PC-9 (cell line): Measurements from ENCODE around the gene SDK2.

ENCODE experiments used
- EZH2 ChIP-seq: fragments of 200-600 bp; sonication (generic); IDR thresholded peaks from 2 replicates; pipeline ENCODE4 v1.8.0; 2017; ENCODE audit warnings: antibody characterized with exemption, low read depth
- TF ChIP-seq, protein P1 (sequence below): fragments of 200-600 bp; sonication (generic); conservative IDR thresholded peaks from 2 replicates; pipeline ENCODE4 v1.6.1; 2017; ENCODE audit warnings: mixed run types, antibody characterized with exemption, mild to moderate bottlenecking, moderate library complexity

DNA sequence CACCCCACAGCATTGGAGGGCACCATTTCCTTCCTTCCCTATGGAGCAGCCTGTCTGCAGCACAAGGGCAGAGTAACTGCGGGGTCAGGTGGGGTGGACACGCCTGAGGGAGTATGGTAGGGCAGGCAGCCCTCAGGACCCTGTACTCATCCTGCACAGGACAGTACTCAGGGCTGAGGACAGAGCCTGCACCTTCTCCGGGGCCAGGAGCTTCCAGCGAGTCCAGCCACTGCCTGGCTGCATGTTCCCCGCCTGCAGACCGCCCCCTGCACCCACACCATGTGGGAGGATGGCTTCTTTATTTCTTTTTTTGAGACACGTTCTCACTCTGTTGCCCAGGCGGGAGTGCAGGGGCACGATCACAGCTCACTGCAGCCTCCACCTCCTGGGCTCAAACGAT, 284.9 kb downstream of the SDK2 start:
- TF ChIP-seq, protein P1, sequence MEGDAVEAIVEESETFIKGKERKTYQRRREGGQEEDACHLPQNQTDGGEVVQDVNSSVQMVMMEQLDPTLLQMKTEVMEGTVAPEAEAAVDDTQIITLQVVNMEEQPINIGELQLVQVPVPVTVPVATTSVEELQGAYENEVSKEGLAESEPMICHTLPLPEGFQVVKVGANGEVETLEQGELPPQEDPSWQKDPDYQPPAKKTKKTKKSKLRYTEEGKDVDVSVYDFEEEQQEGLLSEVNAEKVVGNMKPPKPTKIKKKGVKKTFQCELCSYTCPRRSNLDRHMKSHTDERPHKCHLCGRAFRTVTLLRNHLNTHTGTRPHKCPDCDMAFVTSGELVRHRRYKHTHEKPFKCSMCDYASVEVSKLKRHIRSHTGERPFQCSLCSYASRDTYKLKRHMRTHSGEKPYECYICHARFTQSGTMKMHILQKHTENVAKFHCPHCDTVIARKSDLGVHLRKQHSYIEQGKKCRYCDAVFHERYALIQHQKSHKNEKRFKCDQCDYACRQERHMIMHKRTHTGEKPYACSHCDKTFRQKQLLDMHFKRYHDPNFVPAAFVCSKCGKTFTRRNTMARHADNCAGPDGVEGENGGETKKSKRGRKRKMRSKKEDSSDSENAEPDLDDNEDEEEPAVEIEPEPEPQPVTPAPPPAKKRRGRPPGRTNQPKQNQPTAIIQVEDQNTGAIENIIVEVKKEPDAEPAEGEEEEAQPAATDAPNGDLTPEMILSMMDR, result no peak
- TF ChIP-seq EZH2, result no peak
